ENCODE measurements around the gene ICA1L. TPM values are rescaled to one million over a fixed set of nuclear protein-coding genes. Genes with fewer than 3 reads are reported as not detected.

ICA1L gene
- total and polyA plus RNA-seq, 2 experiments from 2014 or later, result 3.8 to 5.4 TPM

- H4K20me1 ChIP-seq (ENCODE audit: insufficient read depth), result no peaks in the 10 kb centered on the region
- no peak for DNase-seq
Observed at GRCh38 chr2:202771336-202771735, 100.2 kb downstream of the ICA1L start.

GRCh38 chr2:202769201-202769600 is 102.4 kb downstream of the ICA1L start:
- no peaks in the 10 kb centered on the region for H3K79me2 ChIP-seq (ENCODE audit: insufficient read depth)
- no peaks in the 10 kb centered on the region for H3K4me1 ChIP-seq (ENCODE audit: insufficient read depth)
- H3K9me2 ChIP-seq (ENCODE audit: insufficient read depth), result no peaks in the 10 kb centered on the region
- H3K4me2 ChIP-seq (ENCODE audit: unreplicated experiment), result no peak overlapping the region
- no peak overlapping the region for H2AFZ ChIP-seq
- in situ Hi-C loops (cut with MboI), result no loop called here
- no peaks in the 10 kb centered on the region for H3K9me3 ChIP-seq (ENCODE audit: low read depth)
- H3K9ac ChIP-seq, result no peak overlapping the region
- no peaks in the 10 kb centered on the region for H3F3A ChIP-seq (ENCODE audit: insufficient read depth)
- no peaks in the 10 kb centered on the region for H3K36me3 ChIP-seq (ENCODE audit: low read depth)
- H4K20me1 ChIP-seq (ENCODE audit: insufficient read depth), result no peaks in the 10 kb centered on the region
- H3K4me3 ChIP-seq, result no peak overlapping the region
- H3K27ac ChIP-seq, result no peak overlapping the region
- no peak for DNase-seq
- TF ChIP-seq EZH2phosphoT487 (IDR thresholded peaks at IDR 0.05; ENCODE audit: insufficient read depth, low read depth), result no peak
- no peak for TF ChIP-seq EZH2 (IDR thresholded peaks at IDR 0.05; ENCODE audit: insufficient read depth, poor library complexity, severe bottlenecking)
- H3K27me3 ChIP-seq (replicated peaks; ENCODE audit: insufficient read depth), result no peaks in the 10 kb centered on the region

More at GRCh38 chr2:202771336-202771735, 100.2 kb downstream of the ICA1L start:
- in situ Hi-C loops (cut with MboI), result no loop called here
- no peak overlapping the region for H3K27ac ChIP-seq
- no peaks in the 10 kb centered on the region for H3K36me3 ChIP-seq (ENCODE audit: low read depth)
- H3K9me2 ChIP-seq (ENCODE audit: insufficient read depth), result no peaks in the 10 kb centered on the region
- H2AFZ ChIP-seq, result no peak overlapping the region
- no peaks in the 10 kb centered on the region for H3K4me1 ChIP-seq (ENCODE audit: insufficient read depth)
- H3K79me2 ChIP-seq (ENCODE audit: insufficient read depth), result no peaks in the 10 kb centered on the region
- no peak overlapping the region for H3K4me2 ChIP-seq (ENCODE audit: unreplicated experiment)
- H3F3A ChIP-seq (ENCODE audit: insufficient read depth), result no peaks in the 10 kb centered on the region
- H3K27me3 ChIP-seq (replicated peaks; ENCODE audit: insufficient read depth), result no peaks in the 10 kb centered on the region
- H3K4me3 ChIP-seq, result no peak overlapping the region
- no peaks in the 10 kb centered on the region for H3K9me3 ChIP-seq (ENCODE audit: low read depth)
- WGBS, 2 experiments (ENCODE audit: low coverage in 1 of 2, low lambda C conversion rate in 2 of 2, missing lambda C conversion rate in 2 of 2), result 89 to 90% methylated on average over 1 of the region's 1 CpG
- TF ChIP-seq EZH2 (IDR thresholded peaks at IDR 0.05; ENCODE audit: insufficient read depth, poor library complexity, severe bottlenecking), result no peak
- TF ChIP-seq EZH2phosphoT487 (IDR thresholded peaks at IDR 0.05; ENCODE audit: insufficient read depth, low read depth), result no peak
- no peak overlapping the region for H3K9ac ChIP-seq

GRCh38 chr2:202768273-202768672 is 103.3 kb downstream of the ICA1L start:
- Histone ChIP-seq H3K27me3 (replicated peaks; ENCODE audit: insufficient read depth) (no peaks in the 10 kb centered on the region), H3K9me3 (ENCODE audit: low read depth) (no peaks in the 10 kb centered on the region), H3K79me2 (ENCODE audit: insufficient read depth) (no peaks in the 10 kb centered on the region), H4K20me1 (ENCODE audit: insufficient read depth) (no peaks in the 10 kb centered on the region), H3K4me3 (no peak overlapping the region), H3F3A (ENCODE audit: insufficient read depth) (no peaks in the 10 kb centered on the region), H3K27ac (no peak overlapping the region), H3K36me3 (ENCODE audit: low read depth) (no peaks in the 10 kb centered on the region), H3K9me2 (ENCODE audit: insufficient read depth) (no peaks in the 10 kb centered on the region), H3K4me1 (ENCODE audit: insufficient read depth) (no peaks in the 10 kb centered on the region), H3K4me2 (ENCODE audit: unreplicated experiment) (no peak overlapping the region), H2AFZ (no peak overlapping the region), H3K9ac (no peak overlapping the region)
- TF ChIP-seq EZH2 (IDR thresholded peaks at IDR 0.05; ENCODE audit: insufficient read depth, poor library complexity, severe bottlenecking) (no peak), EZH2phosphoT487 (IDR thresholded peaks at IDR 0.05; ENCODE audit: insufficient read depth, low read depth) (no peak)
- no peak for DNase-seq
- in situ Hi-C loops (cut with MboI), result no loop called here

- H4K20me1 ChIP-seq (ENCODE audit: insufficient read depth), result no peaks in the 10 kb centered on the region
- TF ChIP-seq EZH2phosphoT487 (IDR thresholded peaks at IDR 0.05; ENCODE audit: insufficient read depth, low read depth), result no peak
- TF ChIP-seq EZH2 (IDR thresholded peaks at IDR 0.05; ENCODE audit: insufficient read depth, poor library complexity, severe bottlenecking), result no peak
- WGBS, 2 experiments (ENCODE audit: low coverage in 1 of 2, low lambda C conversion rate in 2 of 2, missing lambda C conversion rate in 2 of 2), result 79 to 82% methylated on average over 5 of the region's 5 CpGs
- H3K4me1 ChIP-seq (ENCODE audit: insufficient read depth), result no peaks in the 10 kb centered on the region
- no peaks in the 10 kb centered on the region for H3K27me3 ChIP-seq (replicated peaks; ENCODE audit: insufficient read depth)
- no peaks in the 10 kb centered on the region for H3K9me3 ChIP-seq (ENCODE audit: low read depth)
- no peak for DNase-seq
- H3K9me2 ChIP-seq (ENCODE audit: insufficient read depth), result no peaks in the 10 kb centered on the region
- no peaks in the 10 kb centered on the region for H3K36me3 ChIP-seq (ENCODE audit: low read depth)
- H2AFZ ChIP-seq, result no peak overlapping the region
- no peak overlapping the region for H3K4me3 ChIP-seq
- no peak overlapping the region for H3K9ac ChIP-seq
- H3K4me2 ChIP-seq (ENCODE audit: unreplicated experiment), result no peak overlapping the region
- H3F3A ChIP-seq (ENCODE audit: insufficient read depth), result no peaks in the 10 kb centered on the region
- in situ Hi-C loops (cut with MboI), result no loop called here
- no peak overlapping the region for H3K27ac ChIP-seq
- no peaks in the 10 kb centered on the region for H3K79me2 ChIP-seq (ENCODE audit: insufficient read depth)
Observed at GRCh38 chr2:202765436-202765835, 106.1 kb downstream of the ICA1L start.

GRCh38 chr2:202764991-202765390 is 106.6 kb downstream of the ICA1L start:
- Histone ChIP-seq H2AFZ (no peak overlapping the region), H3K79me2 (ENCODE audit: insufficient read depth) (no peaks in the 10 kb centered on the region), H3K4me1 (ENCODE audit: insufficient read depth) (no peaks in the 10 kb centered on the region), H3K27me3 (replicated peaks; ENCODE audit: insufficient read depth) (no peaks in the 10 kb centered on the region), H3F3A (ENCODE audit: insufficient read depth) (no peaks in the 10 kb centered on the region), H3K27ac (no peak overlapping the region), H3K9me2 (ENCODE audit: insufficient read depth) (no peaks in the 10 kb centered on the region), H3K36me3 (ENCODE audit: low read depth) (no peaks in the 10 kb centered on the region), H4K20me1 (ENCODE audit: insufficient read depth) (no peaks in the 10 kb centered on the region), H3K9me3 (ENCODE audit: low read depth) (no peaks in the 10 kb centered on the region), H3K4me3 (no peak overlapping the region), H3K4me2 (ENCODE audit: unreplicated experiment) (no peak overlapping the region), H3K9ac (no peak overlapping the region)
- TF ChIP-seq EZH2phosphoT487 (IDR thresholded peaks at IDR 0.05; ENCODE audit: insufficient read depth, low read depth) (no peak), EZH2 (IDR thresholded peaks at IDR 0.05; ENCODE audit: insufficient read depth, poor library complexity, severe bottlenecking) (no peak)
- in situ Hi-C loops (cut with MboI), result no loop called here
- WGBS, 2 experiments (ENCODE audit: low coverage in 1 of 2, low lambda C conversion rate in 2 of 2, missing lambda C conversion rate in 2 of 2), result 92 to 98% methylated on average over 3 of the region's 3 CpGs
- DNase-seq, result no peak
